SK-N-SH treated with all-trans-retinoic acid at 6 μM for 48 hours (cell line): Measurements from ENCODE around the gene JAM2.
A peak's percentile ranks its signal among the peaks of the same experiment; 100 is the strongest.
"Not testable (repeated sequence)": the region's sequence is repeated elsewhere in the genome, so short reads cannot be mapped to it uniquely, and the experiment has no call there.

ENCODE experiments used
- ATAC-seq: fragments of 200-7000 bp; cut with Tn5 transposase; 3 replicates; pipeline ENCODE4 v1.9.1; 2020; ENCODE audit warnings: mild to moderate bottlenecking, moderate library complexity
- ARNTL ChIP-seq: fragments of 450-650 bp; formaldehyde crosslinking; IDR thresholded peaks from 2 replicates; pipeline ENCODE4 v1.5.0; 2020; ENCODE audit warnings: low read depth, mild to moderate bottlenecking, moderate library complexity, borderline replicate concordance
- BACH2 ChIP-seq: fragments of 250-450 bp; sonication (Bioruptor Pico); IDR thresholded peaks from 2 replicates; pipeline ENCODE4 v1.9.0; 2021; ENCODE audit warnings: mild to moderate bottlenecking, borderline replicate concordance
- CREB5 ChIP-seq: fragments of 250-450 bp; sonication (Bioruptor Pico); IDR thresholded peaks from 2 replicates; pipeline ENCODE4 v1.5.1; 2020; ENCODE audit warnings: low read depth, mild to moderate bottlenecking, moderate library complexity
- CSDC2 ChIP-seq: fragments of 250-450 bp; sonication (Bioruptor Pico); IDR thresholded peaks from 2 replicates; pipeline ENCODE4 v1.5.0; 2020; ENCODE audit warnings: mild to moderate bottlenecking, moderate library complexity
- ESRRG ChIP-seq: fragments of 250-450 bp; sonication (Bioruptor Pico); IDR thresholded peaks from 2 replicates; pipeline ENCODE4 v1.6.1; 2021; ENCODE audit warnings: mild to moderate bottlenecking
- GLIS3 ChIP-seq: fragments of 250-450 bp; sonication (Bioruptor Pico); IDR thresholded peaks from 2 replicates; pipeline ENCODE4 v1.5.0; 2020; ENCODE audit warnings: mild to moderate bottlenecking, moderate library complexity
- ISL1 ChIP-seq: fragments of 250-450 bp; sonication (Bioruptor Pico); IDR thresholded peaks from 2 replicates; pipeline ENCODE4 v2.1.2; 2022; ENCODE audit warnings: mild to moderate bottlenecking, moderate library complexity
- OSR1 ChIP-seq: fragments of 250-450 bp; sonication (Bioruptor Pico); IDR thresholded peaks from 2 replicates; pipeline ENCODE4 v1.8.0; 2022; ENCODE audit warnings: moderate library complexity, mild to moderate bottlenecking, inconsistent platforms
- PATZ1 ChIP-seq: fragments of 250-450 bp; sonication (Bioruptor Pico); IDR thresholded peaks from 2 replicates; pipeline ENCODE4 v1.8.0; 2020; ENCODE audit warnings: mild to moderate bottlenecking, moderate library complexity, borderline replicate concordance
- PPARA ChIP-seq: fragments of 250-450 bp; sonication (Bioruptor Pico); IDR thresholded peaks from 2 replicates; pipeline ENCODE4 v1.5.0; 2020; ENCODE audit warnings: mild to moderate bottlenecking, borderline replicate concordance
- TCF4 ChIP-seq: fragments of 250-450 bp; sonication (Bioruptor Pico); IDR thresholded peaks from 2 replicates; pipeline ENCODE4 v1.8.0; 2021; ENCODE audit warnings: mild to moderate bottlenecking, moderate library complexity, borderline replicate concordance
- TOX ChIP-seq: fragments of 250-450 bp; sonication (Bioruptor Pico); IDR thresholded peaks from 2 replicates; pipeline ENCODE4 v1.8.0; 2021; ENCODE audit warnings: mild to moderate bottlenecking, moderate library complexity, borderline replicate concordance
- ZFP3 ChIP-seq: fragments of 250-450 bp; sonication (Bioruptor Pico); IDR thresholded peaks from 2 replicates; pipeline ENCODE4 v1.5.0; 2020; ENCODE audit warnings: mild to moderate bottlenecking, moderate library complexity
- ZNF565 ChIP-seq: fragments of 450-650 bp; formaldehyde crosslinking; conservative IDR thresholded peaks from 2 replicates; pipeline ENCODE4 v1.5.0; 2020; ENCODE audit warnings: low read depth, mild to moderate bottlenecking, moderate library complexity
- ZNF70 ChIP-seq: fragments of 450-650 bp; formaldehyde crosslinking; IDR thresholded peaks from 2 replicates; pipeline ENCODE4 v1.5.0; 2020; ENCODE audit warnings: mild to moderate bottlenecking, moderate library complexity
- ZNF8 ChIP-seq: fragments of 450-650 bp; formaldehyde crosslinking; IDR thresholded peaks from 2 replicates; pipeline ENCODE4 v1.5.0; 2020; ENCODE audit warnings: mild to moderate bottlenecking, moderate library complexity
- TF ChIP-seq, protein P1 (sequence below): fragments of 250-450 bp; sonication (Bioruptor Pico); IDR thresholded peaks from 2 replicates; pipeline ENCODE4 v1.8.0; 2021; ENCODE audit warnings: low read depth, mild to moderate bottlenecking, moderate library complexity, borderline replicate concordance
- TF ChIP-seq, protein P2 (sequence below): fragments of 250-450 bp; sonication (Bioruptor Pico); IDR thresholded peaks from 2 replicates; pipeline ENCODE4 v1.5.1; 2021; ENCODE audit warnings: mild to moderate bottlenecking, moderate library complexity
- TF ChIP-seq, protein P3 (sequence below): fragments of 250-450 bp; sonication (Bioruptor Pico); IDR thresholded peaks from 2 replicates; pipeline ENCODE4 v1.5.0; 2020; ENCODE audit warnings: mild to moderate bottlenecking, moderate library complexity

Gene JAM2

DNA sequence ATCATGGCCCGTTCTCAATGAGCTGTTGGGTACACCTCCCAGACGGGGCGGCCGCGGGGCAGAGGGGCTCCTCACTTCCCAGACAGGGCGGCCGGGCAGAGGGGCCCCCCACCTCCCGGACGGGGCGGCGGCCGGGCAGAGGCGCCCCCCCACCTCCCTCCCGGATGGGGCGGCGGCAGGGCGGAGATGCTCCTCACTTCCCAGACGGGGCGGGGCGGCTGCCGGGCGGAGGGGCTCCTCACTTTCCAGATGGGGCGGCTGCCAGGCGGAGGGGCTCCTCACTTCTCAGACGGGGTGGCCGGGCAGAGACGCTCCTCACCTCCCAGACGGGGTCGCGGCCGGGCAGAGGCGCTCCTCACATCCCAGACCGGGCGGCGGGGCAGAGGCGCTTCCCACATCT lies 56.4 kb downstream of the JAM2 start:
- ATAC-seq = not testable (repeated sequence)

GRCh38 chr21:25700741-25701140 lies 61.7 kb downstream of the JAM2 start:
- TF ChIP-seq TOX (CRISPR knock-in tag) (no peak), PATZ1 (CRISPR knock-in tag) (no peak), BACH2 (CRISPR knock-in tag) (no peak), ZNF8 (CRISPR knock-in tag) (no peak), OSR1 (CRISPR knock-in tag) (no peak), GLIS3 (no peak), CREB5 (CRISPR knock-in tag) (no peak), ISL1 (CRISPR knock-in tag) (no peak), ZNF70 (no peak), ARNTL (CRISPR knock-in tag) (no peak), ZFP3 (no peak), ZNF565 (no peak), PPARA (no peak), CSDC2 (CRISPR knock-in tag) (no peak)
- TF ChIP-seq, protein P1, sequence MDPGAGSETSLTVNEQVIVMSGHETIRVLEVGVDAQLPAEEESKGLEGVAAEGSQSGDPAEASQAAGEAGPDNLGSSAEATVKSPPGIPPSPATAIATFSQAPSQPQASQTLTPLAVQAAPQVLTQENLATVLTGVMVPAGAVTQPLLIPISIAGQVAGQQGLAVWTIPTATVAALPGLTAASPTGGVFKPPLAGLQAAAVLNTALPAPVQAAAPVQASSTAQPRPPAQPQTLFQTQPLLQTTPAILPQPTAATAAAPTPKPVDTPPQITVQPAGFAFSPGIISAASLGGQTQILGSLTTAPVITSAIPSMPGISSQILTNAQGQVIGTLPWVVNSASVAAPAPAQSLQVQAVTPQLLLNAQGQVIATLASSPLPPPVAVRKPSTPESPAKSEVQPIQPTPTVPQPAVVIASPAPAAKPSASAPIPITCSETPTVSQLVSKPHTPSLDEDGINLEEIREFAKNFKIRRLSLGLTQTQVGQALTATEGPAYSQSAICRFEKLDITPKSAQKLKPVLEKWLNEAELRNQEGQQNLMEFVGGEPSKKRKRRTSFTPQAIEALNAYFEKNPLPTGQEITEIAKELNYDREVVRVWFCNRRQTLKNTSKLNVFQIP (CRISPR knock-in tag) = no peak
- TF ChIP-seq, protein P2, sequence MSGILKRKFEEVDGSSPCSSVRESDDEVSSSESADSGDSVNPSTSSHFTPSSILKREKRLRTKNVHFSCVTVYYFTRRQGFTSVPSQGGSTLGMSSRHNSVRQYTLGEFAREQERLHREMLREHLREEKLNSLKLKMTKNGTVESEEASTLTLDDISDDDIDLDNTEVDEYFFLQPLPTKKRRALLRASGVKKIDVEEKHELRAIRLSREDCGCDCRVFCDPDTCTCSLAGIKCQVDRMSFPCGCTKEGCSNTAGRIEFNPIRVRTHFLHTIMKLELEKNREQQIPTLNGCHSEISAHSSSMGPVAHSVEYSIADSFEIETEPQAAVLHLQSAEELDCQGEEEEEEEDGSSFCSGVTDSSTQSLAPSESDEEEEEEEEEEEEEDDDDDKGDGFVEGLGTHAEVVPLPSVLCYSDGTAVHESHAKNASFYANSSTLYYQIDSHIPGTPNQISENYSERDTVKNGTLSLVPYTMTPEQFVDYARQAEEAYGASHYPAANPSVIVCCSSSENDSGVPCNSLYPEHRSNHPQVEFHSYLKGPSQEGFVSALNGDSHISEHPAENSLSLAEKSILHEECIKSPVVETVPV = no peak
- no peak for ATAC-seq

DNA sequence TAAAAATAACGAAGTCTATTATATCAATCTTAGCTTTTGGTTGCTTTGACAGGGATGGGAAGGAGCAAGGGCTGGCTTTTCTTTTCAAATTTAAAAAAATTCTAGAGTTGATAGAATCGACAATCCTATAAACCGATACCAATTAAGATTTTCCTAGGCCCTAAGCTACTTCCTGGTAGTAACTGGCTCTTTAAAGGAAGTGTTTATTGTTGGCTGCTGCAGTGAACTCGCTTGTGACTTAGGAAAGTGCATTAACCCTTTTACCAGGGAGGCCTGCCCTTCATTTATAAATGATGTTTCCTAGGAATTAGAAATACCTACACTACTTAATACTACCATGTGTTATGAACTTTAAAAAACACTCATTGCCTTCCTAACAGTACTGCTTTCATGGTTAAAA lies 62.5 kb downstream of the JAM2 start:
- TF ChIP-seq ARNTL (CRISPR knock-in tag) (no peak), CSDC2 (CRISPR knock-in tag) (no peak)
- TF ChIP-seq, all 23 proteins: peak for 0
- ATAC-seq = no peak

DNA sequence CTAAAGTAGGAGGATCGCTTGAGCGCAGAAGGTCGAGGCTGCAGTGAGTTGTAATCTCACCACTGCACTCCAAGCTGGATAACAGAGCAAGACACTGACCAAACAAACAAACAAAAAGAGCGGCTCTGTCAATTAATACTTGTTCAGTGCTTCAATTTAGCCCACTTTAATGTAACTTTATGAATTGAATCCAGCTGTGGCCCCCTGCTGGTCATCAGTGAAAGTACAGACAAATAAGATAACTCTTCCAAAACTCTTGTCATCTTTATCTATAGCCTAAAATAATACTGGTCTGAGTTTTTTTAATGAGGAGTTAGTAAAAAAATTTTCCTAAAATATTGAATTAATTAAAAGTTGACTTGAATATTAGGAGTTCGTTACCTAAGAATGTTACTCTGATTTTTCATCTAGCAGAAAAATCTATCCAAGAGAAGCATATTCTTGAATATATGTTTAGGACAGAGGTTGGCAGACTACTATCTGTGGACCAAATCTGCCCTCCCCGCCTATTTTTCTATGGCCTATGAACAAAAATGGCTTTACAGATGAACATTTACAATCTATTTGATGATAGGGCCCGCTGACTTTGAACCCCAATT lies 69.5 kb downstream of the JAM2 start:
- ATAC-seq = peak; percentile 56; the same call in 2 of the 3 replicates

More for the DNA sequence above, 69.5 kb downstream of the JAM2 start:
- TF ChIP-seq ZNF70 = no peak
- TF ChIP-seq ARNTL (CRISPR knock-in tag) = no peak
- no peak for TF ChIP-seq TCF4 (CRISPR knock-in tag)
- TF ChIP-seq, protein P3, sequence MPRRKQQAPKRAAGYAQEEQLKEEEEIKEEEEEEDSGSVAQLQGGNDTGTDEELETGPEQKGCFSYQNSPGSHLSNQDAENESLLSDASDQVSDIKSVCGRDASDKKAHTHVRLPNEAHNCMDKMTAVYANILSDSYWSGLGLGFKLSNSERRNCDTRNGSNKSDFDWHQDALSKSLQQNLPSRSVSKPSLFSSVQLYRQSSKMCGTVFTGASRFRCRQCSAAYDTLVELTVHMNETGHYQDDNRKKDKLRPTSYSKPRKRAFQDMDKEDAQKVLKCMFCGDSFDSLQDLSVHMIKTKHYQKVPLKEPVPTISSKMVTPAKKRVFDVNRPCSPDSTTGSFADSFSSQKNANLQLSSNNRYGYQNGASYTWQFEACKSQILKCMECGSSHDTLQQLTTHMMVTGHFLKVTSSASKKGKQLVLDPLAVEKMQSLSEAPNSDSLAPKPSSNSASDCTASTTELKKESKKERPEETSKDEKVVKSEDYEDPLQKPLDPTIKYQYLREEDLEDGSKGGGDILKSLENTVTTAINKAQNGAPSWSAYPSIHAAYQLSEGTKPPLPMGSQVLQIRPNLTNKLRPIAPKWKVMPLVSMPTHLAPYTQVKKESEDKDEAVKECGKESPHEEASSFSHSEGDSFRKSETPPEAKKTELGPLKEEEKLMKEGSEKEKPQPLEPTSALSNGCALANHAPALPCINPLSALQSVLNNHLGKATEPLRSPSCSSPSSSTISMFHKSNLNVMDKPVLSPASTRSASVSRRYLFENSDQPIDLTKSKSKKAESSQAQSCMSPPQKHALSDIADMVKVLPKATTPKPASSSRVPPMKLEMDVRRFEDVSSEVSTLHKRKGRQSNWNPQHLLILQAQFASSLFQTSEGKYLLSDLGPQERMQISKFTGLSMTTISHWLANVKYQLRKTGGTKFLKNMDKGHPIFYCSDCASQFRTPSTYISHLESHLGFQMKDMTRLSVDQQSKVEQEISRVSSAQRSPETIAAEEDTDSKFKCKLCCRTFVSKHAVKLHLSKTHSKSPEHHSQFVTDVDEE (CRISPR knock-in tag) = no peak
- TF ChIP-seq CSDC2 (CRISPR knock-in tag) = no peak
- no peak for TF ChIP-seq ZNF8 (CRISPR knock-in tag)
- TF ChIP-seq ESRRG = no peak
